H1 (cell line): ENCODE results near the gene ORC3. TPM values are rescaled to one million over a fixed set of nuclear protein-coding genes. Genes with fewer than 3 reads are reported as not detected.

ENCODE experiments used
- BRCA1 ChIP-seq: IDR thresholded peaks from 2 replicates; pipeline ENCODE4 v1.6.1; 2012; ENCODE audit warnings: low read depth, low read length, improper control_type of control experiment
- CTBP2 ChIP-seq: IDR thresholded peaks from 2 replicates; pipeline ENCODE4 v1.7.0; 2011; ENCODE audit warnings: borderline replicate concordance, mild to moderate bottlenecking, moderate library complexity, mixed read lengths, low read length; ENCODE audit not compliant: insufficient read depth, insufficient read length
- E2F6 ChIP-seq: IDR thresholded peaks from 2 replicates; pipeline ENCODE4 v1.6.1; 2012; ENCODE audit warnings: inconsistent platforms
- HDAC6 ChIP-seq: IDR thresholded peaks from one replicate; pipeline ENCODE4 v1.7.1; 2012; ENCODE audit warnings: low read depth, mild to moderate bottlenecking, inconsistent platforms, low read length, moderate library complexity
- JUND ChIP-seq: IDR thresholded peaks from 2 replicates; pipeline ENCODE4 v1.6.1; 2011; ENCODE audit warnings: mild to moderate bottlenecking, improper control_type of control experiment, low read length
- MAFK ChIP-seq: IDR thresholded peaks from 2 replicates; pipeline ENCODE4 v1.6.1; 2012; ENCODE audit warnings: low read depth, mild to moderate bottlenecking, improper control_type of control experiment, low read length
- RXRA ChIP-seq: IDR thresholded peaks from 2 replicates; pipeline ENCODE4 v1.6.1; 2011; ENCODE audit warnings: low read depth, mild to moderate bottlenecking, low read length, moderate library complexity; ENCODE audit not compliant: insufficient read depth
- SP1 ChIP-seq: IDR thresholded peaks from 2 replicates; pipeline ENCODE4 v1.6.1; 2011; ENCODE audit warnings: low read depth, low read length
- polyA plus RNA-seq, 7 experiments: library from polyadenylated mRNA; depleted of rRNA in 3 of 7; stranded (reverse) in 5 of 7; unstranded in 2 of 7; fragments of >200 nt in 5 of 7; fragments of 200-250 nt in 2 of 7; gene quantifications; 1 replicate in 5 of 7; 2 replicates in 1 of 7; 4 replicates in 1 of 7; pipeline versions ENCODE4 v1.2.1 to v1.2.3, GENCODE V29; 2011 to 2013; ENCODE audit warnings: missing spikeins in 2 of 7, mixed read lengths in 2 of 7
- total RNA-seq: library from RNA; stranded (reverse); fragmentation: NEBNext Ultra II Directional; extraction: Animal tissue kit (Norgen Biotek cat#: 25700); gene quantifications from 2 replicates; pipeline ENCODE4 v1.2.1, GENCODE V29; 2021

The ORC3 gene
- total and polyA plus RNA-seq, 2 of the 8 experiments (the other 6 are each of a cell fraction or from before 2014, with no cell fraction given): 35.9 to 60.9 TPM

- TF ChIP-seq SP1 (no peak), CTBP2 (no peak), E2F6 (no peak), JUND (no peak), RXRA (no peak), MAFK (no peak), BRCA1 (no peak), HDAC6 (no peak)
Measured at GRCh38 chr6:87705070-87705691, 115.2 kb downstream of the ORC3 start (continued).
